HepG2 (cell line): Measurements from ENCODE around the gene PRRT2. TPM values are rescaled to one million over a fixed set of nuclear protein-coding genes. Genes with fewer than 3 reads are reported as not detected.

ENCODE experiments used
- ATAC-seq: fragments of 200-7000 bp; cut with Tn5 transposase; 3 replicates; pipeline ENCODE4 v1.9.1; 2020; ENCODE audit warnings: mild to moderate bottlenecking, moderate library complexity
- BruUV-seq: library from RNA; stranded (reverse); fragments of 400-500 nt; replicated peaks from 2 replicates; lab custom pipeline; 2021; lab: Mats Ljungman, UMichigan
- CTCF ChIA-PET: fragments of 300-600 bp; formaldehyde crosslinking; extraction: SDS; loops from one replicate; lab custom pipeline; 2021; ENCODE audit warnings: low total read pairs, inconsistent platforms, low intra/inter-chr PET ratio; lab: Yijun Ruan, JAX
- POLR2A ChIA-PET: fragments of 350-600 bp; sonication (Branson Sonifier 250); formaldehyde crosslinking; loops from one replicate; lab custom pipeline; 2020; ENCODE audit warnings: antibody characterized with exemption, inconsistent platforms; lab: Yijun Ruan, JAX
- DNase-seq: peaks from one replicate; pipeline ENCODE4 v3.0.0-alpha.2; 2015; ENCODE audit warnings: low spot score
- FAIRE-seq: peaks from 3 replicates; lab custom pipeline; 2011; peaks lifted over from hg19 to GRCh38; lab: Jason Lieb, UNC
- H2AFZ ChIP-seq: one replicate; pipeline ENCODE4 v1.6.1; 2011; ENCODE audit warnings: low read length, inconsistent platforms
- H3K27ac ChIP-seq: fragments of 300-600 bp; 3 replicates; pipeline ENCODE4 v1.8.0; 2011; ENCODE audit warnings: mixed run types, mild to moderate bottlenecking, mixed read lengths, low read length, inconsistent platforms; ENCODE audit not compliant: insufficient read depth; ENCODE audit errors: extremely low read length
- H3K27me3 ChIP-seq, 2 experiments: fragments of 200-600 bp in 1 of 2; 2 replicates in 1 of 2; 3 replicates in 1 of 2; pipeline versions ENCODE4 v1.6.0 to v1.8.0; 2011; ENCODE audit warnings: low read length in 2 of 2, mild to moderate bottlenecking in 2 of 2, moderate library complexity in 2 of 2, inconsistent platforms in 1 of 2; ENCODE audit not compliant: insufficient read depth in 2 of 2, control insufficient read depth in 1 of 2
- H3K36me3 ChIP-seq, 2 experiments: fragments of 200-600 bp in 1 of 2; replicated peaks in 1 of 2; 2 replicates in 1 of 2; 3 replicates in 1 of 2; pipeline versions ENCODE4 v1.5.1 to v1.8.0; 2011; ENCODE audit warnings: low read length in 2 of 2, inconsistent platforms in 1 of 2; ENCODE audit not compliant: insufficient read depth in 2 of 2, control insufficient read depth in 1 of 2
- H3K4me1 ChIP-seq: 2 replicates; pipeline ENCODE4 v1.5.1; 2012; ENCODE audit warnings: low read length, inconsistent platforms; ENCODE audit not compliant: insufficient read depth
- H3K4me2 ChIP-seq: 2 replicates; pipeline ENCODE4 v1.6.0; 2011; ENCODE audit warnings: low read depth, low read length, inconsistent platforms
- H3K4me3 ChIP-seq, 3 experiments: fragments of 200-600 bp in 1 of 3; sonication (generic), shearing (Covaris generic) in 1 of 3; replicated peaks in 1 of 3; 2 replicates each; pipeline ENCODE4 v1.5.1; 2011 to 2016; ENCODE audit warnings: low read length in 3 of 3, inconsistent platforms in 2 of 3, low read depth in 2 of 3, mild to moderate bottlenecking in 2 of 3, control low read depth in 1 of 3, mixed read lengths in 1 of 3; ENCODE audit not compliant: insufficient read depth in 1 of 3
- H3K79me2 ChIP-seq: one replicate; pipeline ENCODE4 v1.6.1; 2011; ENCODE audit warnings: low read length, inconsistent platforms; ENCODE audit not compliant: insufficient read depth
- H3K9ac ChIP-seq: 2 replicates; pipeline ENCODE4 v1.6.0; 2011; ENCODE audit warnings: mild to moderate bottlenecking, low read depth, low read length, inconsistent platforms; ENCODE audit not compliant: insufficient read depth
- H3K9me3 ChIP-seq: 2 replicates; pipeline ENCODE4 v1.5.1; 2012; ENCODE audit warnings: mild to moderate bottlenecking, low read length
- H4K20me1 ChIP-seq: 2 replicates; pipeline ENCODE4 v1.6.0; 2011; ENCODE audit warnings: inconsistent platforms, mild to moderate bottlenecking, low read length, moderate library complexity; ENCODE audit not compliant: insufficient read depth
- EP300 ChIP-seq, 3 experiments: sonication (generic) in 1 of 3; formaldehyde crosslinking in 1 of 3; IDR thresholded peaks; 2 replicates each; pipeline versions ENCODE4 v1.5.1 to v1.6.1; 2011 to 2020; ENCODE audit warnings: low read depth in 2 of 3, low read length in 2 of 3, borderline replicate concordance in 1 of 3, improper control_type of control experiment in 1 of 3, mild to moderate bottlenecking in 1 of 3, missing genetic modification reagents in 1 of 3, moderate library complexity in 1 of 3
- ESRRA ChIP-seq: sonication (generic); formaldehyde crosslinking; IDR thresholded peaks from 2 replicates; pipeline ENCODE4 v1.5.1; 2020; ENCODE audit warnings: mild to moderate bottlenecking, low read depth, missing genetic modification reagents
- FOXA3 ChIP-seq: IDR thresholded peaks from 2 replicates; pipeline ENCODE4 v1.6.1; 2016; ENCODE audit warnings: missing genetic modification reagents, missing compliant biosample characterization
- NBN ChIP-seq: fragments of 450-650 bp; conservative IDR thresholded peaks from 2 replicates; pipeline ENCODE4 v1.6.1; 2017
- NFYB ChIP-seq: sonication (generic); formaldehyde crosslinking; IDR thresholded peaks from 2 replicates; pipeline ENCODE4 v1.4.0; 2020; ENCODE audit warnings: missing genetic modification reagents
- NR3C1 ChIP-seq: sonication (generic); formaldehyde crosslinking; IDR thresholded peaks from 2 replicates; pipeline ENCODE4 v1.4.0; 2020; ENCODE audit warnings: missing genetic modification reagents
- PAX8 ChIP-seq: sonication (generic); formaldehyde crosslinking; IDR thresholded peaks from 2 replicates; pipeline ENCODE4 v1.8.0; 2022; ENCODE audit warnings: mild to moderate bottlenecking, missing genetic modification reagents, borderline replicate concordance
- SMARCE1 ChIP-seq: fragments of 450-650 bp; IDR thresholded peaks from 2 replicates; pipeline ENCODE4 v1.6.1; 2017; ENCODE audit warnings: borderline replicate concordance
- TCF12 ChIP-seq, 2 experiments: fragments of 450-650 bp in 1 of 2; sonication (generic) in 1 of 2; formaldehyde crosslinking in 1 of 2; IDR thresholded peaks; 2 replicates each; pipeline versions ENCODE4 v1.6.1 to v1.8.0; 2017 to 2022; ENCODE audit warnings: antibody characterized with exemption in 1 of 2, mild to moderate bottlenecking in 1 of 2, missing genetic modification reagents in 1 of 2, moderate library complexity in 1 of 2
- ZC3H4 ChIP-seq: sonication (generic); formaldehyde crosslinking; IDR thresholded peaks from 2 replicates; pipeline ENCODE4 v1.4.0; 2020; ENCODE audit warnings: missing genetic modification reagents, borderline replicate concordance
- ZIK1 ChIP-seq: sonication (generic); formaldehyde crosslinking; IDR thresholded peaks from 2 replicates; pipeline ENCODE4 v1.5.0; 2020; ENCODE audit warnings: mild to moderate bottlenecking, low read depth, missing genetic modification reagents, borderline replicate concordance
- ZNF224 ChIP-seq: sonication (generic); formaldehyde crosslinking; IDR thresholded peaks from 2 replicates; pipeline ENCODE4 v1.5.0; 2020; ENCODE audit warnings: mild to moderate bottlenecking, missing genetic modification reagents
- ZNF563 ChIP-seq: sonication (generic); formaldehyde crosslinking; IDR thresholded peaks from 2 replicates; pipeline ENCODE4 v1.8.0; 2022; ENCODE audit warnings: mild to moderate bottlenecking, moderate library complexity, missing genetic modification reagents
- ZNF614 ChIP-seq: IDR thresholded peaks from 2 replicates; pipeline ENCODE4 v1.6.1; 2018; ENCODE audit warnings: missing biosample characterization, missing genetic modification reagents, inconsistent platforms, borderline replicate concordance
- ZNF839 ChIP-seq: sonication (generic); formaldehyde crosslinking; IDR thresholded peaks from 2 replicates; pipeline ENCODE4 v1.4.0; 2020; ENCODE audit warnings: missing genetic modification reagents, mild to moderate bottlenecking, borderline replicate concordance
- WGBS: methylation state at CpG from one replicate; pipeline ENCODE4 v1.1.6; 2017; ENCODE audit warnings: low lambda C conversion rate; 5-methylcytosine and 5-hydroxymethylcytosine counted together
- in situ Hi-C: cut with HindIII; loops from 2 replicates; pipeline ENCODE4 v1.10.0; 2017; ENCODE audit warnings: low pct_unique_long_range_greater_than_20kb; ENCODE audit not compliant: extremely low pct_ligation_motif_present
- intact Hi-C: fragments of 100-400 bp; cut with micrococcal nuclease; formaldehyde crosslinking; loops from one replicate; pipeline ENCODE4 v1.10.0; 2022; ENCODE audit not compliant: unreplicated experiment
- polyA plus RNA-seq, 8 experiments: library from polyadenylated mRNA; depleted of rRNA in 3 of 8; stranded (reverse) in 7 of 8; unstranded in 1 of 8; fragments of >200 nt; fragmentation: Illumina TruSeq in 4 of 8; extraction: Trizol in 4 of 8; gene quantifications; 2 replicates each; pipeline versions ENCODE4 v1.2.1 to v1.2.3, GENCODE V29; 2011 to 2016; ENCODE audit warnings: low read depth in 4 of 8, missing spikeins in 1 of 8, mixed read lengths in 1 of 8; ENCODE audit not compliant: insufficient read depth in 1 of 8
- total RNA-seq, 5 experiments: library from RNA; depleted of rRNA; stranded (reverse); fragments of >200 nt; fragmentation: Illumina TruSeq; extraction: Trizol; gene quantifications; 2 replicates each; pipeline ENCODE4 v1.2.3, GENCODE V29; 2016; ENCODE audit warnings: low read depth in 1 of 5
- TF ChIP-seq, protein P1 (sequence below): IDR thresholded peaks from 2 replicates; pipeline ENCODE4 v1.6.1; 2016; ENCODE audit warnings: low read depth, control low read depth
- TF ChIP-seq, protein P2 (sequence below): sonication (generic); formaldehyde crosslinking; IDR thresholded peaks from 2 replicates; pipeline ENCODE4 v1.8.1; 2023; ENCODE audit warnings: missing genetic modification reagents, mild to moderate bottlenecking, borderline replicate concordance
- TF ChIP-seq, protein P3 (sequence below): sonication (generic); formaldehyde crosslinking; IDR thresholded peaks from 2 replicates; pipeline ENCODE4 v1.5.0; 2020; ENCODE audit warnings: missing genetic modification reagents

Gene PRRT2
- total and polyA plus RNA-seq, 2 of the 13 experiments (the other 11 are each of a cell fraction or from before 2014, with no cell fraction given), result 0.51 to 1.1 TPM

- TF ChIP-seq, protein P1, sequence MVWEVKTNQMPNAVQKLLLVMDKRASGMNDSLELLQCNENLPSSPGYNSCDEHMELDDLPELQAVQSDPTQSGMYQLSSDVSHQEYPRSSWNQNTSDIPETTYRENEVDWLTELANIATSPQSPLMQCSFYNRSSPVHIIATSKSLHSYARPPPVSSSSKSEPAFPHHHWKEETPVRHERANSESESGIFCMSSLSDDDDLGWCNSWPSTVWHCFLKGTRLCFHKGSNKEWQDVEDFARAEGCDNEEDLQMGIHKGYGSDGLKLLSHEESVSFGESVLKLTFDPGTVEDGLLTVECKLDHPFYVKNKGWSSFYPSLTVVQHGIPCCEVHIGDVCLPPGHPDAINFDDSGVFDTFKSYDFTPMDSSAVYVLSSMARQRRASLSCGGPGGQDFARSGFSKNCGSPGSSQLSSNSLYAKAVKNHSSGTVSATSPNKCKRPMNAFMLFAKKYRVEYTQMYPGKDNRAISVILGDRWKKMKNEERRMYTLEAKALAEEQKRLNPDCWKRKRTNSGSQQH, result no peak
- TF ChIP-seq ESRRA (CRISPR knock-in tag), result no peak
- TF ChIP-seq FOXA3, result no peak
- no peak for TF ChIP-seq NBN
- TF ChIP-seq ZC3H4 (CRISPR knock-in tag), result peak; percentile 59; the same call in 1 of the 2 replicates
- TF ChIP-seq ZIK1 (CRISPR knock-in tag), result no peak
- no peak for TF ChIP-seq EP300 (IDR thresholded peaks at IDR 0.05; ENCODE audit: low read depth in 2 of 2, low read length in 2 of 2)
- no peak for TF ChIP-seq EP300 (CRISPR knock-in tag; IDR thresholded peaks at IDR 0.05; ENCODE audit: borderline replicate concordance)
- TF ChIP-seq, protein P2, sequence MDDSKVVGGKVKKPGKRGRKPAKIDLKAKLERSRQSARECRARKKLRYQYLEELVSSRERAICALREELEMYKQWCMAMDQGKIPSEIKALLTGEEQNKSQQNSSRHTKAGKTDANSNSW (CRISPR knock-in tag), result no peak
- TF ChIP-seq TCF12 (IDR thresholded peaks at IDR 0.05), result no peak
- TF ChIP-seq TCF12 (CRISPR knock-in tag; IDR thresholded peaks at IDR 0.05), result no peak
Observed at GRCh38 chr16:29804020-29804419, 8.0 kb upstream of the PRRT2 start (continued).

- H3K79me2 ChIP-seq, result peaks cover 22% of the 10 kb centered on the region
- peaks cover 19 to 53% of the 10 kb centered on the region in 2 experiments for H3K36me3 ChIP-seq
- ChIA-PET POLR2A (interaction anchor here (0.7 to 3.8 kb wide), 19 partner anchors 9 to 334 kb away, joined by 3 to 37 read pairs (median 4); partner anchors contain the start of genes ASPHD1, KIF22, MVP and PAGR1), CTCF (no interaction called here)
- peak overlapping the region; percentile 88 for H3K9ac ChIP-seq
- peak overlapping the region; percentile 95 for H3K4me2 ChIP-seq
- ATAC-seq (peak; percentile 1; the same call in 2 of the 3 replicates), FAIRE-seq (no peak), DNase-seq (no peak)
- peaks cover 41% of the 10 kb centered on the region for H3K4me1 ChIP-seq
- intact Hi-C loops (loop anchor here (1.0 kb wide), 1 partner anchor 14 kb away; the partner anchor contains the start of gene KIF22), in situ Hi-C loops (loop anchor here (25.0 kb wide), 1 partner anchor 858 kb away; the partner anchor contains the start of genes FBRS and PRR14)
- WGBS, result 35% methylated on average over 9 of the region's 26 CpGs
- H3K4me3 ChIP-seq, result peak overlapping the region; percentile 59 to 85 (median 77)
- H3K27me3 ChIP-seq, result no peaks in the 10 kb centered on the region
- H2AFZ ChIP-seq, result no peak overlapping the region
- H3K9me3 ChIP-seq, result no peaks in the 10 kb centered on the region
- peaks cover 14% of the 10 kb centered on the region; the same call in 1 of the 2 replicates for H4K20me1 ChIP-seq
- H3K27ac ChIP-seq, result peak overlapping the region; percentile 88
- TSS peak; percentile 90 for BruUV-seq
- TF ChIP-seq PAX8 (CRISPR knock-in tag) (no peak), NR3C1 (CRISPR knock-in tag) (no peak), ZNF839 (CRISPR knock-in tag) (no peak; the same call in 1 of the 2 replicates), NFYB (CRISPR knock-in tag) (no peak), ZNF224 (CRISPR knock-in tag) (no peak), ZNF614 (CRISPR knock-in tag) (no peak), ZNF563 (CRISPR knock-in tag) (peak; percentile 66; the same call in 1 of the 2 replicates), SMARCE1 (no peak)
- TF ChIP-seq, protein P3, sequence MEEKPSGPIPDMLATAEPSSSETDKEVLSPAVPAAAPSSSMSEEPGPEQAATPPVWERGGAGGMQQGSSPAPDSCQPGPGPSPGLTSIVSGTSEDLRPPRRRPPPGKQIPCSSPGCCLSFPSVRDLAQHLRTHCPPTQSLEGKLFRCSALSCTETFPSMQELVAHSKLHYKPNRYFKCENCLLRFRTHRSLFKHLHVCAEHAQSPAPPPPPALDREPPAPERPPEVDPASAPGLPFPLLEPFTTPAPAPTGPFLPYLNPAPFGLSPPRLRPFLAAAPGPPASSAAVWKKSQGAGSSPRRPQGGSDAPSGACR (CRISPR knock-in tag), result peak; percentile 84
Observed at GRCh38 chr16:29804455-29805231, 7.3 kb upstream of the PRRT2 start.
